ENCODE measurements around the gene SH3TC2. TPM values are rescaled to one million over a fixed set of nuclear protein-coding genes. Genes with fewer than 3 reads are reported as not detected.
A peak's percentile ranks its signal among the peaks of the same experiment; 100 is the strongest.

SH3TC2 gene
- total RNA-seq, 4 donors from 2014 or later, result 1.9 to 8.2 (median 5.2) TPM

DNA sequence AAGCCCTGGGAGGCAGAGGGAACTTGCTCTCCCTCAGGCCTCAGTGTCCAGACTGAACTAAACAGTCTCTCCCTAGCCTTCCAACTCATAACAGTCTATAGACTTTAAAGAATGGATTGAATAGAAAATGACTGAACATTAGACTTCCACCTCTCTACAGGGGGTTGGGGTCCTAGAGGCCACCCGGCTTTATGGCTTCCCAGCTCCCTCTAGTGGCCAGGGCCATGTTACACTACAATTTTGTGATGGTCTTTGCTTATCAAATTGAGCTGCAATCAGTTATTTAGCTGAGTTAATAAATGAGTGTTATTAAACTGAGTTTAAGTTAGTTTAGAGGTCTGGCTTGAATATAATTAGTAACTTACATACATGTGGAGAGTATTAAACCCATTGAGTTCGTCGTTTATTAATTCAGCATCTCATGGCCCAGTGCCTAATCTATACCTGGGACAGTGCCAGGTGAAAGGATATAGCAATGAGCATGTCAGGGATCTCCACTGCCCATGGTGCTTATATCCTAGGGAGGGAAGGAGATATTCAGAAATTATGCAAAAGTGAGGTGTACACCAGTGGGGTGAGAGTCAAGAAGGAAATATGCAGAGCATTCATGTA lies 105.2 kb downstream of the SH3TC2 start:
- no peak overlapping the region for H3K4me3 ChIP-seq
- H3K27me3 ChIP-seq, result no peaks in the 10 kb centered on the region
- DNase-seq (ENCODE audit: low spot score in 2 of 2), result no peak
- no peaks in the 10 kb centered on the region for H3K36me3 ChIP-seq
- H3K9me3 ChIP-seq, result no peaks in the 10 kb centered on the region
- TF ChIP-seq POLR2AphosphoS5 (IDR thresholded peaks at IDR 0.05) (no peak), POLR2A (IDR thresholded peaks at IDR 0.05) (no peak), EP300 (IDR thresholded peaks at IDR 0.05) (no peak)
- TF ChIP-seq, protein P1, sequence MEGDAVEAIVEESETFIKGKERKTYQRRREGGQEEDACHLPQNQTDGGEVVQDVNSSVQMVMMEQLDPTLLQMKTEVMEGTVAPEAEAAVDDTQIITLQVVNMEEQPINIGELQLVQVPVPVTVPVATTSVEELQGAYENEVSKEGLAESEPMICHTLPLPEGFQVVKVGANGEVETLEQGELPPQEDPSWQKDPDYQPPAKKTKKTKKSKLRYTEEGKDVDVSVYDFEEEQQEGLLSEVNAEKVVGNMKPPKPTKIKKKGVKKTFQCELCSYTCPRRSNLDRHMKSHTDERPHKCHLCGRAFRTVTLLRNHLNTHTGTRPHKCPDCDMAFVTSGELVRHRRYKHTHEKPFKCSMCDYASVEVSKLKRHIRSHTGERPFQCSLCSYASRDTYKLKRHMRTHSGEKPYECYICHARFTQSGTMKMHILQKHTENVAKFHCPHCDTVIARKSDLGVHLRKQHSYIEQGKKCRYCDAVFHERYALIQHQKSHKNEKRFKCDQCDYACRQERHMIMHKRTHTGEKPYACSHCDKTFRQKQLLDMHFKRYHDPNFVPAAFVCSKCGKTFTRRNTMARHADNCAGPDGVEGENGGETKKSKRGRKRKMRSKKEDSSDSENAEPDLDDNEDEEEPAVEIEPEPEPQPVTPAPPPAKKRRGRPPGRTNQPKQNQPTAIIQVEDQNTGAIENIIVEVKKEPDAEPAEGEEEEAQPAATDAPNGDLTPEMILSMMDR (IDR thresholded peaks at IDR 0.05), result peak; percentile 44 to 60
- no peak overlapping the region for H3K27ac ChIP-seq
- WGBS, result 23% methylated on average over 3 of the region's 3 CpGs
- H3K4me1 ChIP-seq, result peaks cover 34% of the 10 kb centered on the region

DNA sequence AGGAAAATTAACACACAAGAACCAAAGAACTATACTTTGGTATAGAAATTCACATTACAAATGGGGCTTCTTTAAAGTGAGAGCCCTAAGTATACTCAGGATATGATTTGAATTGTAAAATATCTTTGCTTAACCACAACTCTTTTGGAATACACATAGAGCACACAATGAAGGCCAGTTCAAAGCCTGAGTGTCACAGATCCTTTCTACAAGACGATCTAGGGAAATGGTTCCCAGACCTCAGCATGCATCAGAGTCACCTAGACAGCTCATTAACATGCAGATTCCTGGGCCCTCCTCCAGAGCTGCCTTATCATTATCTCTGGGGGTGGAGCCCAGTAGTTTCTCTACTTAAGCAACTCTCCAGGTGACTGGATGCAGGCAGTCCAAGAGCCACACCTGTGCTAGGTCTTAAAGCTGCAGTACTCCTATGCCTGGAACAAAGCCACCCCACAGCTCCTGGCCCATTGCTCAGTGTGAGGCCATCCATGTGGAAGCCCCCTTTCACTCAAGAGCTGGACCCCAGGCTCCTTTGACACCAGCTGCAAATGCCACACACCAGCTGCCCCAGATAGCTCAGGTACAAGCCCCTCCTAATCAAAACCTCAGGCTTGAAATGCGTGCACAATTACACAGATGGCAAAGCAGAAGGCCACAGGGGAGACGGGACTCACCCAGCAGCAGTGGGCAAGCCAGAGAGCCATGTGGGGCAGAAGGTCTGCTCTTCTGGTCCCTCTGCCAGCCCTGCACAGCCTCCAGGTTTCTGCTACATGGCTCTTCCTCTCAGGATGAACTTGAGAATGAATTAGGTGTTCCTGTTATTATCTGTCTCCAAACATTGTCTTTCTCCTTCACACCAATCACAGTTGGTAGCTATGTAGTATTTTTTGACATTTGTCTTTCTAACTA lies 106.1 kb downstream of the SH3TC2 start:
- TF ChIP-seq EP300 (IDR thresholded peaks at IDR 0.05) (no peak), POLR2AphosphoS5 (IDR thresholded peaks at IDR 0.05) (no peak), POLR2A (IDR thresholded peaks at IDR 0.05) (no peak)
- TF ChIP-seq, protein P1 (IDR thresholded peaks at IDR 0.05), result no peak
- no peak for DNase-seq (ENCODE audit: low spot score in 2 of 2)
- WGBS, result 63% methylated on average over 3 of the region's 3 CpGs
- Histone ChIP-seq H3K27me3 (no peaks in the 10 kb centered on the region), H3K4me3 (no peak overlapping the region), H3K9me3 (no peaks in the 10 kb centered on the region), H3K4me1 (peaks cover 32% of the 10 kb centered on the region), H3K36me3 (no peaks in the 10 kb centered on the region), H3K27ac (peak overlapping the region; percentile 48)

Other genes with a start within 250 kb of the SH3TC2 start
- 100 to 1,000 TPM in 1 of 4 donors, 10 to 100 TPM in 3; 68.8 to 109 (median 86.4) TPM for gene ADRB2, start 236.5 kb downstream of the SH3TC2 start, total RNA-seq
- gene ABLIM3, start 78.4 kb upstream of the SH3TC2 start, total RNA-seq, result 10 to 100 TPM in 2 of 4 donors, 1 to 10 TPM in 2; 4.7 to 22.6 (median 13.4) TPM
- gene AFAP1L1, start 208.8 kb upstream of the SH3TC2 start, total RNA-seq, result 10 to 100 TPM in 1 of 4 donors, 1 to 10 TPM in 3; 4.8 to 11.6 (median 7.3) TPM